WERI-Rb-1 (cell line): ENCODE measurements around the gene SVIL.
"Not testable (repeated sequence)": the region's sequence is repeated elsewhere in the genome, so short reads cannot be mapped to it uniquely, and the experiment has no call there.

Experiments
- DNase-seq: peaks from one replicate; pipeline ENCODE4 v3.0.0-alpha.2; 2020
- H3K27ac ChIP-seq: fragments of 250-450 bp; sonication (Bioruptor Pico); 2 replicates; pipeline ENCODE4 v1.5.1; 2020; ENCODE audit warnings: mild to moderate bottlenecking, moderate library complexity
- H3K27me3 ChIP-seq: fragments of 250-450 bp; sonication (Bioruptor Pico); 2 replicates; pipeline ENCODE4 v1.5.1; 2021; ENCODE audit warnings: mild to moderate bottlenecking, low read depth, moderate library complexity; ENCODE audit not compliant: insufficient read depth, severe bottlenecking
- H3K36me3 ChIP-seq: fragments of 250-450 bp; sonication (Bioruptor Pico); 2 replicates; pipeline ENCODE4 v1.5.1; 2020; ENCODE audit warnings: mild to moderate bottlenecking, moderate library complexity
- H3K4me3 ChIP-seq: 2 replicates; pipeline ENCODE4 v1.5.1; 2011; ENCODE audit warnings: low read depth, mild to moderate bottlenecking, control low read depth, low read length
- H3K9me3 ChIP-seq: fragments of 250-450 bp; sonication (Bioruptor Pico); 2 replicates; pipeline ENCODE4 v1.5.1; 2021; ENCODE audit warnings: mild to moderate bottlenecking, moderate library complexity; ENCODE audit not compliant: severe bottlenecking
- TF ChIP-seq, protein P1 (sequence below): IDR thresholded peaks from 2 replicates; pipeline ENCODE4 v1.5.1; 2011; ENCODE audit warnings: low read depth, mild to moderate bottlenecking, control low read depth, inconsistent platforms, low read length

The SVIL gene

GRCh38 chr10:29524294-29524693 lies 110.5 kb downstream of the SVIL start:
- DNase-seq = no peak
- H3K4me3 ChIP-seq = no peak overlapping the region
- no peaks in the 10 kb centered on the region for H3K36me3 ChIP-seq
- TF ChIP-seq, protein P1, sequence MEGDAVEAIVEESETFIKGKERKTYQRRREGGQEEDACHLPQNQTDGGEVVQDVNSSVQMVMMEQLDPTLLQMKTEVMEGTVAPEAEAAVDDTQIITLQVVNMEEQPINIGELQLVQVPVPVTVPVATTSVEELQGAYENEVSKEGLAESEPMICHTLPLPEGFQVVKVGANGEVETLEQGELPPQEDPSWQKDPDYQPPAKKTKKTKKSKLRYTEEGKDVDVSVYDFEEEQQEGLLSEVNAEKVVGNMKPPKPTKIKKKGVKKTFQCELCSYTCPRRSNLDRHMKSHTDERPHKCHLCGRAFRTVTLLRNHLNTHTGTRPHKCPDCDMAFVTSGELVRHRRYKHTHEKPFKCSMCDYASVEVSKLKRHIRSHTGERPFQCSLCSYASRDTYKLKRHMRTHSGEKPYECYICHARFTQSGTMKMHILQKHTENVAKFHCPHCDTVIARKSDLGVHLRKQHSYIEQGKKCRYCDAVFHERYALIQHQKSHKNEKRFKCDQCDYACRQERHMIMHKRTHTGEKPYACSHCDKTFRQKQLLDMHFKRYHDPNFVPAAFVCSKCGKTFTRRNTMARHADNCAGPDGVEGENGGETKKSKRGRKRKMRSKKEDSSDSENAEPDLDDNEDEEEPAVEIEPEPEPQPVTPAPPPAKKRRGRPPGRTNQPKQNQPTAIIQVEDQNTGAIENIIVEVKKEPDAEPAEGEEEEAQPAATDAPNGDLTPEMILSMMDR = no peak
- no peak overlapping the region for H3K27ac ChIP-seq
- no peaks in the 10 kb centered on the region for H3K9me3 ChIP-seq
- no peaks in the 10 kb centered on the region for H3K27me3 ChIP-seq

DNA sequence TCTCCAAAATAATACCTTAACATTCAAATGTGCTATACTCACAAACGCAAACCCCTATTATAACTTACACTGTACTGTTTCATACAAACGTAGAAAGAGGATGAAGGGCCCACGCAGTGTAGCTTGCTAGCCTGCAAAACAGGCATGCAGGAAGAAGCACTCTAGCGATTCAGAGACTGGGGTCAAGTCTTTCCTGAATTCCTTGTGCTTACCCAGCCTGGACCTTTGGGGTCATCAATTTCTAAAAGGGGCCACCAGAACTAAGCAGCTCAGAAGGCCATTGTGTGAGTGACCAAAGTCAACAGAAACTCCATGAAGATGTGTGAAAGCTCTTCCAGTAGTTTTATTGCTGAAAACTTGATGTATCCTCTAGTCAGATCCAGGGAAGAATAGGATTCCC lies 111.9 kb downstream of the SVIL start:
- TF ChIP-seq, protein P1 = no peak
- Histone ChIP-seq H3K27me3 (no peaks in the 10 kb centered on the region), H3K9me3 (no peaks in the 10 kb centered on the region), H3K27ac (no peak overlapping the region), H3K36me3 (no peaks in the 10 kb centered on the region), H3K4me3 (no peak overlapping the region)
- DNase-seq = no peak

DNA sequence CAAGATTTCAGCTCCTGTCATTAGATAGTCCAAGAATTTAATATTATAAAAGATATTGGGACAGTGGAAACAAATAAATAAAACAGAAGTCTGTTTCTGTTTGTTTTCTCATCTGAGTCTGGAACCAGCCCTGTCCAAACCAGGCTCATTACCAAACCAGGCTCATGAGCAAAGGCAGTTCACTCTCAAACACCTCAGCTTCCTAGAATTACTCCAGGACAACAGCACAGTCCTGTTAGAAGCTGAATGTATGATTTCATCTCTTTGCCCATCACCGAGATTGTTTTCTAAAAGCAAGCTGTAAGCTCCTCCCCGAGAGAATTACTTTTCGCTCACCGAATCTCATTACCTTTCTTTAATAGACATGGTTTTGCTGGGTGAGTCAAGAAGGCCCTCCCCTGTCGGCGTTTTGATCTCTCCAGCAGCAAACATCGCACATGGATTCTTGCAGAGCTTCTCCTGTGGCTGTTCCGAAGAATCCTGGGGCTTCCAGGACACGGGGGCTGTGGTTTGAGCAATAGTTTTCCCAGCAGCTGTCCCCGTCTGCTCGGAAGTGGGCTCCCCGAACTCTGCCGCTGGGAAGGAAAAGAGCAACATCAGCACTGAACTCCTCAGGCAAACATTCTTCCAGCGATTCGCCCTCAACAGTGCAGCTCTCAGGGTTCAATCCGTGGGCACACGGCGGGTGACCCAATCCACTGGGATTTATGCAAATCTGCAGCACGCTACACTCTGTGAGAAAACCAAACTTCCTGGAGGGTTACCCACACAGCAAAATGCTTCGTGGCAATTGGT lies 112.5 kb downstream of the SVIL start:
- TF ChIP-seq, protein P1 = no peak
- Histone ChIP-seq H3K27me3 (no peaks in the 10 kb centered on the region), H3K36me3 (no peaks in the 10 kb centered on the region), H3K9me3 (no peaks in the 10 kb centered on the region), H3K4me3 (no peak overlapping the region), H3K27ac (no peak overlapping the region)
- no peak for DNase-seq

- no peaks in the 10 kb centered on the region for H3K9me3 ChIP-seq
- H3K27me3 ChIP-seq = no peaks in the 10 kb centered on the region
- TF ChIP-seq, protein P1 = no peak
- H3K27ac ChIP-seq = no peak overlapping the region
- DNase-seq = no peak
- no peaks in the 10 kb centered on the region for H3K36me3 ChIP-seq
- H3K4me3 ChIP-seq = no peak overlapping the region
Observed at GRCh38 chr10:29519659-29520058, 115.1 kb downstream of the SVIL start.

- TF ChIP-seq, protein P1 = peak; percentile 43
- H3K9me3 ChIP-seq = no peaks in the 10 kb centered on the region
- no peak overlapping the region for H3K27ac ChIP-seq
- H3K36me3 ChIP-seq = no peaks in the 10 kb centered on the region
- no peaks in the 10 kb centered on the region for H3K27me3 ChIP-seq
- H3K4me3 ChIP-seq = no peak overlapping the region
- peak; percentile 41 for DNase-seq
Observed at GRCh38 chr10:29517352-29517923, 117.3 kb downstream of the SVIL start.

- H3K27me3 ChIP-seq, H3K9me3 ChIP-seq, DNase-seq, H3K36me3 ChIP-seq, H3K4me3 ChIP-seq, H3K27ac ChIP-seq: not testable (repeated sequence)
Observed at GRCh38 chr10:29516309-29516932, 118.3 kb downstream of the SVIL start.

DNA sequence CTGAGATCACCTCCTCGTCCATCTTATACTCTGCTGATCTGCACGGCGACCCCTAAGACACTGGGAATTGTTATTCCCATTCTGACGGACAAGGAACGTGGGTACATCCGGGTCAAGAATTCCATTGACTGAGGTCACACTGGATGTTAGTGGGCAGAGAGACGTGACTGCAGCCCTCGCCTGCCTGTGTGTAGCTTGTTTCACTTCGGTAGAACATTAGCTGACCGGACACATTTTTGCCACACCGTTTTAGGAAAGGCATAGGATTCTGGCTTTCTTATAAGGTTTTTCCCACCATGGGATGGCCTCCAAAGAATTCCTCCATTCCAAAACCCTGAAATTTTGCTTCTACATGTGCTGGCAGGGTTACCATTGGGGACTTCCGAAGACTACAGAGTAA lies 118.9 kb downstream of the SVIL start:
- H3K27ac ChIP-seq, H3K36me3 ChIP-seq, H3K9me3 ChIP-seq, DNase-seq, H3K4me3 ChIP-seq, H3K27me3 ChIP-seq: not testable (repeated sequence)

GRCh38 chr10:29515104-29515503 lies 119.7 kb downstream of the SVIL start:
- not testable (repeated sequence) for H3K9me3 ChIP-seq, H3K36me3 ChIP-seq, DNase-seq, H3K4me3 ChIP-seq, H3K27ac ChIP-seq, H3K27me3 ChIP-seq
